GM21717 (cell line): ENCODE data around the gene RUVBL1.
"Not testable (repeated sequence)": the region's sequence is repeated elsewhere in the genome, so short reads cannot be mapped to it uniquely, and the experiment has no call there.

Source experiments
- ATAC-seq: cut with Tn5 transposase; IDR thresholded peaks from one replicate; pipeline ENCODE4 v1.9.1; 2021; ENCODE audit warnings: mild to moderate bottlenecking, moderate library complexity; ENCODE audit not compliant: unreplicated experiment

The RUVBL1 gene

GRCh38 chr3:128123538-128124368 lies at the start of gene RUVBL1:
Gene RUVBL1, minus strand, starts transcription at chr3:128123812. Its CDS starts 88 bp downstream, at chr3:128123724.
- ATAC-seq: peak; percentile 97

- no peak for ATAC-seq
These were observed 49.6 kb upstream of the RUVBL1 start for GRCh38 chr3:128173200-128173599.

- ATAC-seq: no peak
These were observed 47.4 kb upstream of the RUVBL1 start for GRCh38 chr3:128170866-128171516.

- ATAC-seq: no peak
These were observed 45.2 kb upstream of the RUVBL1 start for GRCh38 chr3:128168836-128169235.

- ATAC-seq: no peak
These were observed 44.5 kb upstream of the RUVBL1 start for GRCh38 chr3:128167973-128168674.

- no peak for ATAC-seq
These were observed 44.0 kb upstream of the RUVBL1 start for GRCh38 chr3:128167646-128167972.

GRCh38 chr3:128166971-128167453 lies 43.4 kb upstream of the RUVBL1 start:
- no peak for ATAC-seq

- no peak for ATAC-seq
These were observed 39.8 kb upstream of the RUVBL1 start for GRCh38 chr3:128163432-128163831.

GRCh38 chr3:128160661-128161060 lies 37.0 kb upstream of the RUVBL1 start:
- ATAC-seq: no peak

GRCh38 chr3:128155616-128156360 lies 32.2 kb upstream of the RUVBL1 start:
- ATAC-seq: no peak

- not testable (repeated sequence) for ATAC-seq
These were observed 30.7 kb upstream of the RUVBL1 start for GRCh38 chr3:128154354-128154753.

- ATAC-seq: peak; percentile 87
These were observed 29.8 kb upstream of the RUVBL1 start, which contains the start of gene EEFSEC for GRCh38 chr3:128153156-128154041. Gene EEFSEC, plus strand, starts transcription at chr3:128153481. Its CDS starts 27 bp downstream, at chr3:128153508.

- ATAC-seq: peak; percentile 42
These were observed 29.0 kb upstream of the RUVBL1 start for GRCh38 chr3:128152419-128153155.

GRCh38 chr3:128151758-128152274 lies 28.2 kb upstream of the RUVBL1 start:
- no peak for ATAC-seq

- no peak for ATAC-seq
These were observed 26.0 kb upstream of the RUVBL1 start for GRCh38 chr3:128149650-128150049.

- ATAC-seq: no peak
These were observed 22.6 kb upstream of the RUVBL1 start for GRCh38 chr3:128146201-128146600.

- no peak for ATAC-seq
These were observed 21.7 kb upstream of the RUVBL1 start for GRCh38 chr3:128145279-128145678.

GRCh38 chr3:128144512-128145187 lies 21.0 kb upstream of the RUVBL1 start:
- ATAC-seq: no peak
